ENCODE data around the gene CCDC40.

GRCh38 chr17:80071116-80071841 lies 34.8 kb downstream of the CCDC40 start:
- TF ChIP-seq EZH2phosphoT487 (IDR thresholded peaks at IDR 0.05) (no peak), CTCF (IDR thresholded peaks at IDR 0.05) (no peak), EZH2 (IDR thresholded peaks at IDR 0.05) (no peak)
